CD4-positive, alpha-beta T cell treated with Interleukin-15 for 1 hour (primary cell): Measurements from ENCODE around the gene BRINP2.

Source experiments
- DNase-seq: peaks from one replicate; pipeline ENCODE4 v3.0.0-alpha.2; 2020

Gene BRINP2

DNA sequence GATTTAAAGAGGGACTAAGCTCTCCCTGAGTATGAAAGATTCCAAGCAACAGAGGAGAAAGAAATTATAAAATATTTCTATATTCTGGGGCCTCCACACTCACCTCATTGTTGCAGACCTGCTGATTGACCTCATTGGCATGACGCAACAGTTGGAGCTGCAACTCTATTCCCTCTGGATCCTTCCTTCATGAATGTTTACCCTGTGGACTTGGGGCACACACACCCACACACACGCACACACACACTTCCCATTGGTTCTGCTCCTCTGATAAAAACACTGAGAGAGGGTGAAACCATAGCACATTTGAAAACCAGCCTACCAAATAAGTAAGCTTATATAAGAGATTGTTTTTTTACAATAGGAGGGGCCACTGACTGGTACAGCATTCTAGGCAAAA lies 159.1 kb downstream of the BRINP2 start:
- DNase-seq = no peak
